ENCODE measurements around the gene CELSR3.

Gene CELSR3

DNA sequence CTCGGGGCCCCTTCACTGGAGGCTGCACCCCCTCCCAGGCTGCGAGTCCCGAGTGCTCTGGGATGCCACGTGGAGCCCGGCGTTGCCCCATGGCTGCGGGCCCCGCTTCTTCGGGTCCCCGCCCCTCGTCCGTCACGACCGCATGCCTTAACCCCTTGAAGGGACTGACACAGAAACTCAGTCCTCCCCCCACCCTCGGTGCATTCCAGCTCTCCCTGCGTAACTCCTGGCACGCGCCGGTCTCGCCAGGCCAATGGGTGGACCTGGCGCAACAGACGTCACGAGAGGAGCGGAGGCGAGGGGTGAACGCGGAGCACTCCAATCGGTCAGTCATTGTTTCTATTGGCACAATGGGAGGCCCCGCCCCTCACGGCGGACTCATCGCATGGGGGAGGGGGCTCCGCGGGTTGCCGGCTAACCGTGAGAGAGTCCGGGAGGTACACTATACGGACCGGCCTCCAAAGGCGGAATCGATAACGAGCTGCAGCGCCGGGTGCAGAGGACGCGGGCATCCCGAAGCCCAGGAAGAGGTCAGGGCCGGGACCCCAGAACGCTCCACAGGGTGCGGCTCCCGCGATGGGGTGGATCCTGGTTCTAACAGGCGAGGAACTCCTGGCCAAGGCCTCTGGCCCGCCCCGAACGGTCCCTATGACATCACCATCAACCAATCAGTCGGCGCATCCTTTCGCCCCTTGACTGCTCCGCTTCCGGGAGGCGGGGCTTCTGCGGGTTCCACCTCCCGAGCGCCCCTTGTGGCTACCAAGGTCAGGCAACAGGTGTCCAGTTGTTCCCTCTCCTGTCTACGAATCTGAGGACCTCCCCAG, 1.0 kb upstream of the CELSR3 start:
- H3K27ac ChIP-seq: peak overlapping the region; percentile 4 to 88 (median 74)
- H3K4me3 ChIP-seq: peak overlapping the region; percentile 47 to 57 (median 51)

DNA sequence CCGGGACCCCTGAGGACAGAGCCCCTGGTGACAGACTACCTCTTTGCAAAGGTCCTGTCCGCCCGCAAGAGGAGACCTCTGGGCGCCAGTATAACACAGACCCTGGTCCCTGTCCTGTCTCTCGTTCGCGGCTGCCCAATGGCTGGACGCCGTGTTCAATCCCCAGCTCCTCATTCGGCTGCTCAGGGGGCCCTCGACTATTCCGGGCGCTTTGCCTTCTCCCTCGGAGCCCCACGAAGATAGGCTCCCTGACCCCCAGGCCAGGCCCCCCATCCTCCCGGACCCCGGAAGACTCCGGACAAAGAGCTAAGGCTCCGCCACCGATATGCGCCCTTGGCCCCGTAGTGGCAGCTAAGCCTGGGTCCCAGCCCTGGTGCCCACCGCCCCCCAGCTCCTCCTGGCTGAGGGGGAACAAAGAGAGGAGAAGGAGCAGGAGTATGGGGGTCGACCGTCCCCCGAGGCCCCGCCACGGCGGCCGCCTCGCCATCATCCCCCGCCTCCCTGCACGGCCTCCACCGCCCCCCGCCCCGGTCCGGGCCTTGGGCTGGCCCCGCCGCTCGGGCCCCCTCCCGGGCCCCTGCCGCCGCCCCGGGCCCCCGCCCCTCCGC, 437 bp downstream of the CELSR3 start:
- Histone ChIP-seq H3K4me3 (peak overlapping the region; percentile 47 to 57 (median 51)), H3K27ac (no peak overlapping the region)

DNA sequence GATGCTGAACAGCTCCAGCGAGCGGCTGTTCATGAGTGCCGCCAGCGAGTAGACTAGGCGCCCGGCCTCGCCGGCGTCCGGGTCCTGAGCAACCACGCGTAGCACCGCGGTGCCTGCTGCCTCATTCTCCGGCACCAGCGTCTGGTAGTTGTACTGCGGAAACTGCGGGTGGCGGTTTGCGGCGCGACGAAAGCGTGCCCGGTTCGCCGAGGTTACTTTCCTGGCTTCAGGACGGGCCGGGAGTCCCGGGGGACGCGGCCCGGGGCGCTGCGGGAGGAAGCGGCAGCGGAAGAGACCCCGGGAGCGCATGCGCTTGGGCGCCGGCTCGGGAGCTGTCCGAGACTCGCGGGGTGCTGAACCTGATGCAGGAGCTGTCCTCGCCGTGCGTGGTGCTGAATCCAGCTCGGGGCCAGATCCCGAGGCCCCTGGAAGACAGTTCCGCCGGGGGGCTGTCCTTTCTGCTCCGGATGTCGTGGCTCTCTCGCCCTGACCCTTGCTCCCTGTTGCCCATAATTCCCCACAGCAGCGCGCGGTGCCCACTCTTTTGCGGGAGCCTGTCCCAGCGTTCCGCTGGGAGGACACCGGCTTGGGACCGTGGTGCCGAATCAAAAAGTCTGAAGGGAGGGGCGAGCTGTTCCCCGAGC, 1.1 kb downstream of the CELSR3 start:
- Histone ChIP-seq H3K27ac (no peak overlapping the region), H3K4me3 (peak overlapping the region in 4 of 7 experiments; percentile 16 to 27 (median 24))

DNA sequence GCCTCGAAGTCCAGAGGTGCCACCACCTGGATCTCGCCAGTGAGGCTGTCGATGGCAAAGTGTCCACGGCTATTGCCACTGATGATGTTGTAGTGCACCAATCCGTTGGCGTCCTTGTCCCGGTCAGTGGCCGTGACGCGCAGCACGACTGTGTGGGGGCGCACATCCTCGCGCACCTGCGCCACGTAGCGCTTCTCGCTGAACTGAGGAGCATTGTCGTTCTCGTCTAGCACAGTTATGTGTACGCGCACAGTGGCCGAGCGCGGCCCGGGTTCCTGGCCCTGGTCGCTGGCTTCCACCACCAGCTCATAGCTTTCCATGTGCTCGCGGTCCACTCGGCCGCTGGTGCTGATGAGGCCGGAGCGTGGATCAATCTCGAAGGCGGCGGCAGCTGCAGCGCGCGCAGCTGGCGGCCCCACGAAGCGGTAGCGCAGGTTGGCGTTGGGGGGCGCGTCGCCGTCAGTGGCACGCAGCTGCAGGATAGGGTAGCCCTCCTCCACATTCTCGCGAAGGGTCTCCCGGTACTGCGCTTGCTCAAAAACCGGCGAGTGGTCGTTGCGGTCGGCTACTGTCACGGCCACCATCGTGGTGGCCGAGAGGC, 1.8 kb downstream of the CELSR3 start:
- Histone ChIP-seq H3K27ac (no peak overlapping the region), H3K4me3 (peak overlapping the region in 1 of 7 experiments; percentile 20)

DNA sequence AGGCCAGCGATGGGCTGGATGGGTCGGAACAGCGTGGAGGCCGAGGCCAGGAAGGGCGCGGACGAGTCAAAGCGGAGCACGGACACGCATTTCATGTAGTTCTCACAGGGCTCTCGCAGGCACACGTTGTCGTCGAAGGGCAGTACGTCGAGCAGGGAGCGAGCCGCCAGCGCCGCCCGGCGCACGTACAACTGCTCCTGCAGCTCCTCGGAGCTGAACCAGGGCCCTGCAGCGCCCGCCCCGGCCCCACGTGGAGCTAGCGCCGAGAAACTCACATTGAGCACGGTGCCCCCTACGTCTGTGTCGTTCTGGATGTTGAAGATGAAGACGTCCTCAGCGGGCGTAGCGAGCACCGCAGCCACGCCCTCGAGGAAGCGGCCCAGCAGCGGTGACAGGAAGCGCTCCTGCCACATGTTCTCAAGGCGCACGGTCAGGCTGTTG, 5.8 kb downstream of the CELSR3 start:
- Histone ChIP-seq H3K4me3 (peak overlapping the region; percentile 37 to 64 (median 54)), H3K27ac (peak overlapping the region in 10 of 21 experiments; percentile 6 to 79 (median 58))

- Histone ChIP-seq H3K4me3 (peak overlapping the region; percentile 37 to 64 (median 54)), H3K27ac (peak overlapping the region in 19 of 21 experiments; percentile 6 to 79 (median 43))
Observed at GRCh38 chr3:48656061-48656840, 6.4 kb downstream of the CELSR3 start.

- Histone ChIP-seq H3K4me3 (peak overlapping the region; percentile 37 to 64 (median 54)), H3K27ac (peak overlapping the region in 16 of 21 experiments; percentile 6 to 79 (median 51))
Observed at GRCh38 chr3:48655606-48656005, 7.1 kb downstream of the CELSR3 start.

DNA sequence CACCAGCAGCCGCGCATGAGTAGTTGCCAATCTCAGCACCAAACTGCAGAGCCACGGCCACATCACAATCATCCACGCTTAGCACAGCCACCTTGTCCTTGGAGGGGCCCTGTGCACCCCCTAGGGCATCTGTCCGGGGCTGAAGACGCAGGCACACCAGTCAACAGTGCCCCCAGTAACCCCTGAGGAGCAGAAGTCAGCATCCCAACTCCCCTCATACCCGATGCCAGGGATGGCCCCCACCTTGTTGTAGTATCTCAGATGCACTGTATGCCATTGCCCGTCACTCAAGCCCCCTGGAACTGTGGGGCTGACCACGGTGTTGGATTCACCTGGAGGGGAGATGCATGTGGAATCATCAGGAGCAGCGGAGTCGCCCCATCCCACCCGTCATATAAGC, 7.6 kb downstream of the CELSR3 start:
- no peak overlapping the region for H3K4me3 ChIP-seq
- H3K27ac ChIP-seq: peak overlapping the region in 1 of 21 experiments; percentile 73

DNA sequence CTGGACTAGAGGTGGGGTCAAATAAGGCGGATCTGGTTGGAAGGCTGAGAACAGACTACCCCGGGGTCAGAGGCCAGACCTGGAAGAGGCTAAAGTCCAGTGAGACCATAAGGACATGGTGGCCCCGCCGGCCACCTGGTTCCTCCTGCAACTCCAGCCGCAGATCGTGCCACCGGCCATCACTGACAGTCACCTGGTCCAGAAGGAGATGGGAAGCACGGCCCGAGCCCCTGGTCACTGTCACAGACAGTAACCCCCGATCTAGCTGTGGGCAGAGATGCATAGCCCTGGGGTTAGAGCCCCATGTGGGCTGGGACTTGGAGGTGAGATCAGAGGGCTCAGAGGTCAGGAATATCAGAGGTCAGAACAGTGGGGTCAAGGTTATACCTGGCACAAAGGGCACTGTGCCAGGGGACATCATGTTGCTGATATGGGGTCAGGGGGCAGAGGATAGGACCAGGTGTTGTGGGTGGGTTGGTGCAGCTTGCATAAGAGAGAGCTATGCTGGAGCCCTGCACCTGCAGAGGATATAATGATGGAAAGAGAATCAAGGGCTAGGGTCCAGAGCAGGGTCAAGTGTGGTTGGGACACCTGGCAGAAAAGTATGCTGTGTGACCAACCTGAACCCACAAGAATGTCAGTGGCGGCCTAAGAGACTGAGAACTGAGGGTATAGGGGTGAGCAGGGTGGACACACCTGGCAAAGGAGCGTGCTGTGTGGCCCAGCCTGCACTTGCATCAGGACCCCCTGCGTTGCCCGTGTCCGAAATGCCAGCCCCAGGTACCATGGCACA, 9.6 kb downstream of the CELSR3 start:
- H3K27ac ChIP-seq: no peak overlapping the region
- no peak overlapping the region for H3K4me3 ChIP-seq

DNA sequence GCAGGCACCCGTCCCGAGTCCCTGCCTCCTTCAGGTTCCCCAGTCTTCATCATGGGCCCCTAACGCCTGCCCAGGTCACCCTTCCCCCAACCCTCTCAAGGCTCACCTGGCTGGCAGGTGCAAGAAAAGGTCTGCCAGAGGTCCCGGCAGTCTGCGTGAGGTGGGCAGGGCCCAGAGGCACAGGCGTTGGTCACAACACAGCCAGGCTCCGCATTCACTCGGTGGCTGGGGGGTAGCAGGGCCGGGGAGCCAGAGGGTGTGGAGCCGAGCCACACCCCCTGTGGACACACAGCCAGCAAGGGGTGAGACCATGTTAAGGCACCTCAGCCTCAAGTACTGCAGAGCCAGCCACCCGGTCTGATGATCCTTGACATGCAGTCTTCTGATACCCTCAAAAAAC, 10.9 kb downstream of the CELSR3 start:
- H3K27ac ChIP-seq: no peak overlapping the region
- no peak overlapping the region for H3K4me3 ChIP-seq

DNA sequence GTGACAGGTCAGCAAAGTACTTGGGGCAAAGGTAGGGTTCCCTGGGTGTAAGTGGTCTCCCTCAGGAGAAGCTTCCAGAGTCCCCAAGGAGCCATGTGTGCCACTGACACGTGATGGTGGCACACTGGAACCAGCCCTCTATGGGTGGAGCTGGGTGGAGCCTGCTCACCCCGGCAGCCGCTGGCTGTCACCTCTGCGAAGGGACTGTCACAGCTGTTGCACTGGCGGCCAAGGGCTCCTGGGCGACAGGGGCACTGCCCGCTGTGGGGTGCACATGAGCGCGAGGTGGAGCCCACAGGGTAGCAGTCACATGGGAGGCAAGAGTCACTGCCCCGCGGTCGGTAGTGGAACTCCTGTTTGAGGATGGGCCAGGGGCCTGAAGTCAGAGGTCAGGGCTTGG, 12.0 kb downstream of the CELSR3 start:
- H3K4me3 ChIP-seq: no peak overlapping the region
- no peak overlapping the region for H3K27ac ChIP-seq

- no peak overlapping the region for H3K27ac ChIP-seq
- H3K4me3 ChIP-seq: no peak overlapping the region
Observed at GRCh38 chr3:48648188-48648850, 14.4 kb downstream of the CELSR3 start.

- no peak overlapping the region for H3K27ac ChIP-seq
- H3K4me3 ChIP-seq: no peak overlapping the region
Observed at GRCh38 chr3:48647714-48648113, 15.0 kb downstream of the CELSR3 start.

- Histone ChIP-seq H3K27ac (no peak overlapping the region), H3K4me3 (no peak overlapping the region)
Observed at GRCh38 chr3:48644898-48645760, 17.6 kb downstream of the CELSR3 start.

GRCh38 chr3:48642605-48643004, 20.1 kb downstream of the CELSR3 start:
- no peak overlapping the region for H3K4me3 ChIP-seq

DNA sequence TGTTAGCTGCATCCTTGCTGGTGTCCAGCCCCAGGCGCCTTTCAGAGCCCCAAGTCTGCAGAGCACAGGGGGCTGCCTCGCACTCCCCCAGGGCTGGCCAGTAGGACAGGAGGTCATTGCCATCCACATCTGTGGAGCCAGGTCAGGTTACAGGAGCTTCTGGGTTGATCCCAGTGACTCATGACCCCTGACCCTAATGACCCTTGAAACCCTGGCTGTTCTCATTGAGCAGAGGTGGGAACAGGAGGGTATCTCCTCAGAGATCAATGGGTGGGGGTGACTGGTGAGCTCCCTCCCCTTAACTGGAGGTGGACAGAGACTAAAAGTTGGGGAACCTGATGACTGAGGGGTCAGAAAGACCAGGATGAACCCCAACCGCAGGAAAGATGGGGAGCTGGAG, 21.3 kb downstream of the CELSR3 start:
- no peak overlapping the region for H3K27ac ChIP-seq
- no peak overlapping the region for H3K4me3 ChIP-seq

More at GRCh38 chr3:48642605-48643004, 20.1 kb downstream of the CELSR3 start:
- H3K27ac ChIP-seq: no peak overlapping the region

- Histone ChIP-seq H3K4me3 (no peak overlapping the region), H3K27ac (no peak overlapping the region)
Observed at GRCh38 chr3:48639944-48640606, 22.6 kb downstream of the CELSR3 start.
